WTC11 (cell line): ENCODE measurements around the gene MYOF. TPM values are rescaled to one million over a fixed set of nuclear protein-coding genes. Genes with fewer than 3 reads are reported as not detected.

ENCODE experiments used
- ATAC-seq: fragments of 200-7000 bp; cut with Tn5 transposase; 2 replicates; pipeline ENCODE4 v1.10.0; 2021; ENCODE audit warnings: mild to moderate bottlenecking, moderate library complexity
- CTCF ChIA-PET: fragments of 300-600 bp; sonication (Branson Sonifier 250); formaldehyde crosslinking; loops from one replicate; lab custom pipeline; 2021; ENCODE audit warnings: antibody characterized with exemption; lab: Charles Lee
- POLR2A ChIA-PET: fragments of 350-600 bp; sonication (Branson Sonifier 250); formaldehyde crosslinking; loops from one replicate; lab custom pipeline; 2021; ENCODE audit warnings: antibody characterized with exemption; lab: Charles Lee
- DNase-seq: peaks from one replicate; pipeline ENCODE4 v3.0.0; 2021; ENCODE audit warnings: low spot score
- H3K27ac Mint-ChIP-seq: 2 replicates; pipeline ENCODE4 v1.8.0; 2021; ENCODE audit warnings: mixed read lengths
- H3K27me3 Mint-ChIP-seq: 2 replicates; pipeline ENCODE4 v1.8.0; 2021; ENCODE audit warnings: low read depth, mild to moderate bottlenecking, moderate library complexity, mixed read lengths
- H3K36me3 Mint-ChIP-seq: 2 replicates; pipeline ENCODE4 v1.8.0; 2021; ENCODE audit warnings: mixed read lengths
- H3K4me1 Mint-ChIP-seq: 2 replicates; pipeline ENCODE4 v1.8.0; 2022; ENCODE audit warnings: mixed read lengths
- H3K4me3 Mint-ChIP-seq: 2 replicates; pipeline ENCODE4 v1.8.0; 2021; ENCODE audit warnings: mild to moderate bottlenecking, moderate library complexity, mixed read lengths
- H3K9me3 Mint-ChIP-seq: 2 replicates; pipeline ENCODE4 v1.8.0; 2021; ENCODE audit warnings: mixed read lengths
- ATF1 ChIP-seq: sonication (generic); formaldehyde crosslinking; IDR thresholded peaks from 2 replicates; pipeline ENCODE4 v1.8.1; 2023; ENCODE audit warnings: mild to moderate bottlenecking, moderate library complexity, missing genetic modification reagents
- ELF4 ChIP-seq: sonication (generic); formaldehyde crosslinking; IDR thresholded peaks from 2 replicates; pipeline ENCODE4 v1.8.1; 2022; ENCODE audit warnings: low read depth, mild to moderate bottlenecking, moderate library complexity, missing genetic modification reagents
- EMX1 ChIP-seq: fragments of 250-450 bp; sonication (Bioruptor Pico); IDR thresholded peaks from 2 replicates; pipeline ENCODE4 v1.8.0; 2021; ENCODE audit warnings: mild to moderate bottlenecking
- FOXJ3 ChIP-seq: sonication (generic); formaldehyde crosslinking; IDR thresholded peaks from 2 replicates; pipeline ENCODE4 v1.9.0; 2021; ENCODE audit warnings: missing genetic modification reagents, mild to moderate bottlenecking, borderline replicate concordance
- GABPB1 ChIP-seq: sonication (generic); formaldehyde crosslinking; IDR thresholded peaks from 2 replicates; pipeline ENCODE4 v1.8.1; 2023; ENCODE audit warnings: mild to moderate bottlenecking, missing genetic modification reagents
- JUN ChIP-seq: sonication (generic); formaldehyde crosslinking; IDR thresholded peaks from 2 replicates; pipeline ENCODE4 v1.8.0; 2023; ENCODE audit warnings: mild to moderate bottlenecking, missing genetic modification reagents
- NFATC4 ChIP-seq: fragments of 250-450 bp; sonication (Bioruptor Pico); IDR thresholded peaks from 2 replicates; pipeline ENCODE4 v1.9.0; 2021; ENCODE audit warnings: mild to moderate bottlenecking
- SOX15 ChIP-seq: fragments of 250-450 bp; sonication (Bioruptor Pico); IDR thresholded peaks from 2 replicates; pipeline ENCODE4 v1.9.0; 2021; ENCODE audit warnings: mild to moderate bottlenecking
- TCF7 ChIP-seq: sonication (generic); formaldehyde crosslinking; IDR thresholded peaks from 2 replicates; pipeline ENCODE4 v1.8.0; 2022; ENCODE audit warnings: mild to moderate bottlenecking, low read depth, missing genetic modification reagents, moderate library complexity
- TP53 ChIP-seq: sonication (generic); formaldehyde crosslinking; IDR thresholded peaks from 2 replicates; pipeline ENCODE4 v1.8.1; 2023; ENCODE audit warnings: mild to moderate bottlenecking, missing genetic modification reagents
- ZNF232 ChIP-seq: sonication (generic); formaldehyde crosslinking; IDR thresholded peaks from 2 replicates; pipeline ENCODE4 v1.8.0; 2022; ENCODE audit warnings: mild to moderate bottlenecking, missing genetic modification reagents
- ZNF263 ChIP-seq: sonication (generic); formaldehyde crosslinking; IDR thresholded peaks from 2 replicates; pipeline ENCODE4 v1.8.1; 2022; ENCODE audit warnings: low read depth, mild to moderate bottlenecking, moderate library complexity, missing genetic modification reagents
- ZNF671 ChIP-seq: fragments of 250-450 bp; sonication (Bioruptor Pico); IDR thresholded peaks from 2 replicates; pipeline ENCODE4 v1.8.0; 2021; ENCODE audit warnings: mild to moderate bottlenecking
- total RNA-seq: library from RNA; stranded (reverse); gene quantifications from 3 replicates; pipeline ENCODE4 v1.2.3, GENCODE V29; 2021
- TF ChIP-seq, protein P1 (sequence below): fragments of 250-450 bp; sonication (Bioruptor Pico); IDR thresholded peaks from 2 replicates; pipeline ENCODE4 v1.8.0; 2021; ENCODE audit warnings: mild to moderate bottlenecking
- TF ChIP-seq, protein P2 (sequence below): sonication (generic); formaldehyde crosslinking; IDR thresholded peaks from 2 replicates; pipeline ENCODE4 v1.8.1; 2022; ENCODE audit warnings: low read depth, mild to moderate bottlenecking, moderate library complexity, missing genetic modification reagents, borderline replicate concordance
- TF ChIP-seq, protein P3 (sequence below): fragments of 250-450 bp; sonication (Bioruptor Pico); IDR thresholded peaks from 2 replicates; pipeline ENCODE4 v1.9.0; 2021; ENCODE audit warnings: mild to moderate bottlenecking
- TF ChIP-seq, protein P4 (sequence below): sonication (generic); formaldehyde crosslinking; conservative IDR thresholded peaks from 2 replicates; pipeline ENCODE4 v1.8.1; 2022; ENCODE audit warnings: mild to moderate bottlenecking, missing genetic modification reagents
- TF ChIP-seq, protein P5 (sequence below): sonication (generic); formaldehyde crosslinking; IDR thresholded peaks from 2 replicates; pipeline ENCODE4 v1.8.0; 2023; ENCODE audit warnings: missing genetic modification reagents, mild to moderate bottlenecking, borderline replicate concordance

MYOF gene
- total RNA-seq, 1 experiment from 2014 or later = 1.8 TPM

DNA sequence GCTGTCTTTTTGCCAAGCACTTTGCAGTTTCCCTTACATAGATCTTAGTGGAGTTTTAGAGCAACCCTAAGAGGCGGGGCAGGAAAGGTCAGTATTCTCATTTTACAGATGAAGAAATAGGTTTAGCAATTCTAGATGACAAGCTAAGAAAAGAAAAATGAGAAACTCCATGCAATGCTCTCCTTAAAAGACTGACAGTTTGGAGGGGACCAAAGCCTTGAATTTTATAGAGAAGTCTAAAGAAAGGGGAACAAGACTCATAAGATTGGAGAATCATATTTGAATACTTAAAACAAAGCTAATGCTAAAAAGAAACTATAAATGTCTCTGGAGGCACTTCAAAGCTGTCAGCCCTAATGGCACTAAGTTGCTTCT is 33.9 kb upstream of the MYOF start (continued):
- TF ChIP-seq ELF4 (CRISPR knock-in tag) (no peak), TCF7 (CRISPR knock-in tag) (no peak), ZNF671 (CRISPR knock-in tag) (no peak), GABPB1 (CRISPR knock-in tag) (no peak), NFATC4 (no peak)
- TF ChIP-seq, protein P1, sequence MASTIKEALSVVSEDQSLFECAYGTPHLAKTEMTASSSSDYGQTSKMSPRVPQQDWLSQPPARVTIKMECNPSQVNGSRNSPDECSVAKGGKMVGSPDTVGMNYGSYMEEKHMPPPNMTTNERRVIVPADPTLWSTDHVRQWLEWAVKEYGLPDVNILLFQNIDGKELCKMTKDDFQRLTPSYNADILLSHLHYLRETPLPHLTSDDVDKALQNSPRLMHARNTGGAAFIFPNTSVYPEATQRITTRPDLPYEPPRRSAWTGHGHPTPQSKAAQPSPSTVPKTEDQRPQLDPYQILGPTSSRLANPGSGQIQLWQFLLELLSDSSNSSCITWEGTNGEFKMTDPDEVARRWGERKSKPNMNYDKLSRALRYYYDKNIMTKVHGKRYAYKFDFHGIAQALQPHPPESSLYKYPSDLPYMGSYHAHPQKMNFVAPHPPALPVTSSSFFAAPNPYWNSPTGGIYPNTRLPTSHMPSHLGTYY (CRISPR knock-in tag) = no peak
- TF ChIP-seq, protein P2, sequence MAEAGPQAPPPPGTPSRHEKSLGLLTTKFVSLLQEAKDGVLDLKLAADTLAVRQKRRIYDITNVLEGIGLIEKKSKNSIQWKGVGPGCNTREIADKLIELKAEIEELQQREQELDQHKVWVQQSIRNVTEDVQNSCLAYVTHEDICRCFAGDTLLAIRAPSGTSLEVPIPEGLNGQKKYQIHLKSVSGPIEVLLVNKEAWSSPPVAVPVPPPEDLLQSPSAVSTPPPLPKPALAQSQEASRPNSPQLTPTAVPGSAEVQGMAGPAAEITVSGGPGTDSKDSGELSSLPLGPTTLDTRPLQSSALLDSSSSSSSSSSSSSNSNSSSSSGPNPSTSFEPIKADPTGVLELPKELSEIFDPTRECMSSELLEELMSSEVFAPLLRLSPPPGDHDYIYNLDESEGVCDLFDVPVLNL = no peak
- TF ChIP-seq, all 79 proteins: peak for 0

DNA sequence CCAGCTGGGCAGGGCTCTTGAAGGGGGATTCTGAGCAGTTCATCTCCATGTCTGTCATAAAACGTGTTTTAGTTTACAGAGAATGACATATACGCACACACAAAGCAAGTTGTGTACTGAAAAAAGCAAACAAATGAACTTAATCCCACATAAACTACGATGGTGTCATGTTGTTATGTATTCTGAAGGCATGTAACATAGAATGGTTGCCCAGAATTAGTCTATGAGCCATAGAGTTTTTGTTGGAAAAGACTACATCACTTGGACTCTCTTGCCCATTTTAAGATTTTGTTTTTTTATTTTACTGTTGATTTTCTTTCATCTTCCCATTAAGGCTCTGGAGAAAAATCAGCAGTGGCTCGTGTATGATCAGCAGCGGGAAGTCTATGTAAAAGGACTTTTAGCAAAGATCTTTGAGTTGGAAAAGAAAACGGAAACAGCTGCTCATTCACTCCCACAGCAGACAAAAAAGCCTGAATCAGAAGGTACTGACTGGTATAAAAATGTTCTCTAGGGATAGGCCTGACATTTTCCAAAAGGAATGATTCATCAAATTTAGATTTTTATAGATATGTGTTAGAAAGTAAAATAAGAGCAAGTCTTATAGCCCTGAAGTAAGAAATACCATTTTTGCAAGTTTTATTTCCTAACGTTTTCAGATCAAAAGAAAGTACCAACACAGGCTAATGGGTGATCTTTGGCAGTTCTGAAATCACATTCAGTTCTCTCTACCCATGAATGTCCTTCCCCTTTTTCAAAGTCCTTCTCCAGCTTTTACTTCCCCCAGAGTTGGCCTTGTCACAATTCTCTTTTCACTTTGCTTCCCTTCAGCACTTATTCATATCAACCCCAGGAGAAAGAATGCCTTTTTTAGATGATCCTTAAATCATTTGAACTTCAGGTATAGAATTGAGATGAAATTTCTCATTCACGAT is 33.2 kb upstream of the MYOF start:
- no peak for ATAC-seq
- CTCF ChIA-PET = no interaction called here
- peaks cover 55% of the 10 kb centered on the region for H3K36me3 Mint-ChIP-seq

DNA sequence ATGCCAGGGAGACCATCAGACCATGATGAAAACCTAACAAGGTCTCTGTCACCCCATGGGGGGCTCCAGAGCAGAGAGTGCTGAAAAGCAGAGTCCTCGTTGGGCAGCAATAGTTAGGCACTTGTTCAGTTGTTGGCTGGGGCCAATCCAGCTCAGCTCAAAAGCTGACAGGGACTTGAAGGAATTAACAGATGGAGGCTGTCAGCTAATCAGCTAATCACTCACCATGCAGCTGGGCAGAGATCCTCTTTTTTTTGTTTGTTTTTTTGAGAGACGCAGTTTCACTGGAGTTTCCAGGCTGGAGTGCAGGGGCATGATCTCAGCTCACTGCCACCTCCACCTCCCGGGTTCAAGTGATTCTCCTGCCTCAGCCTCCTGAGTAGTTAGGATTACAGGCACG is 32.4 kb upstream of the MYOF start:
- TF ChIP-seq FOXJ3 (no peak), ATF1 (no peak), TP53 (no peak), ZNF232 (CRISPR knock-in tag) (no peak), EMX1 (CRISPR knock-in tag) (no peak), SOX15 (CRISPR knock-in tag) (no peak)
- TF ChIP-seq, protein P3, sequence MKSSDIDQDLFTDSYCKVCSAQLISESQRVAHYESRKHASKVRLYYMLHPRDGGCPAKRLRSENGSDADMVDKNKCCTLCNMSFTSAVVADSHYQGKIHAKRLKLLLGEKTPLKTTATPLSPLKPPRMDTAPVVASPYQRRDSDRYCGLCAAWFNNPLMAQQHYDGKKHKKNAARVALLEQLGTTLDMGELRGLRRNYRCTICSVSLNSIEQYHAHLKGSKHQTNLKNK (CRISPR knock-in tag) = no peak
- TF ChIP-seq, protein P4, sequence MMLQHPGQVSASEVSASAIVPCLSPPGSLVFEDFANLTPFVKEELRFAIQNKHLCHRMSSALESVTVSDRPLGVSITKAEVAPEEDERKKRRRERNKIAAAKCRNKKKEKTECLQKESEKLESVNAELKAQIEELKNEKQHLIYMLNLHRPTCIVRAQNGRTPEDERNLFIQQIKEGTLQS = no peak
- TF ChIP-seq, protein P5, sequence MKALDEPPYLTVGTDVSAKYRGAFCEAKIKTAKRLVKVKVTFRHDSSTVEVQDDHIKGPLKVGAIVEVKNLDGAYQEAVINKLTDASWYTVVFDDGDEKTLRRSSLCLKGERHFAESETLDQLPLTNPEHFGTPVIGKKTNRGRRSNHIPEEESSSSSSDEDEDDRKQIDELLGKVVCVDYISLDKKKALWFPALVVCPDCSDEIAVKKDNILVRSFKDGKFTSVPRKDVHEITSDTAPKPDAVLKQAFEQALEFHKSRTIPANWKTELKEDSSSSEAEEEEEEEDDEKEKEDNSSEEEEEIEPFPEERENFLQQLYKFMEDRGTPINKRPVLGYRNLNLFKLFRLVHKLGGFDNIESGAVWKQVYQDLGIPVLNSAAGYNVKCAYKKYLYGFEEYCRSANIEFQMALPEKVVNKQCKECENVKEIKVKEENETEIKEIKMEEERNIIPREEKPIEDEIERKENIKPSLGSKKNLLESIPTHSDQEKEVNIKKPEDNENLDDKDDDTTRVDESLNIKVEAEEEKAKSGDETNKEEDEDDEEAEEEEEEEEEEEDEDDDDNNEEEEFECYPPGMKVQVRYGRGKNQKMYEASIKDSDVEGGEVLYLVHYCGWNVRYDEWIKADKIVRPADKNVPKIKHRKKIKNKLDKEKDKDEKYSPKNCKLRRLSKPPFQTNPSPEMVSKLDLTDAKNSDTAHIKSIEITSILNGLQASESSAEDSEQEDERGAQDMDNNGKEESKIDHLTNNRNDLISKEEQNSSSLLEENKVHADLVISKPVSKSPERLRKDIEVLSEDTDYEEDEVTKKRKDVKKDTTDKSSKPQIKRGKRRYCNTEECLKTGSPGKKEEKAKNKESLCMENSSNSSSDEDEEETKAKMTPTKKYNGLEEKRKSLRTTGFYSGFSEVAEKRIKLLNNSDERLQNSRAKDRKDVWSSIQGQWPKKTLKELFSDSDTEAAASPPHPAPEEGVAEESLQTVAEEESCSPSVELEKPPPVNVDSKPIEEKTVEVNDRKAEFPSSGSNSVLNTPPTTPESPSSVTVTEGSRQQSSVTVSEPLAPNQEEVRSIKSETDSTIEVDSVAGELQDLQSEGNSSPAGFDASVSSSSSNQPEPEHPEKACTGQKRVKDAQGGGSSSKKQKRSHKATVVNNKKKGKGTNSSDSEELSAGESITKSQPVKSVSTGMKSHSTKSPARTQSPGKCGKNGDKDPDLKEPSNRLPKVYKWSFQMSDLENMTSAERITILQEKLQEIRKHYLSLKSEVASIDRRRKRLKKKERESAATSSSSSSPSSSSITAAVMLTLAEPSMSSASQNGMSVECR = no peak
- Mint-ChIP-seq H3K4me3 (no peak overlapping the region), H3K27me3 (no peaks in the 10 kb centered on the region), H3K36me3 (peaks cover 47% of the 10 kb centered on the region), H3K9me3 (peaks cover 6% of the 10 kb centered on the region), H3K27ac (no peak overlapping the region), H3K4me1 (peaks cover 5% of the 10 kb centered on the region)
- POLR2A ChIA-PET = no interaction called here
- DNase-seq (no peak), ATAC-seq (no peak)
- CTCF ChIA-PET = interaction anchor here (2.3 to 6.8 kb wide), 2 partner anchors 32 to 138 kb away, joined by 10 to 67 read pairs; partner anchors contain the start of gene MYOF

More for the DNA sequence above, 33.2 kb upstream of the MYOF start:
- DNase-seq = no peak
- no peak overlapping the region for H3K4me3 Mint-ChIP-seq
- POLR2A ChIA-PET = no interaction called here
- H3K27me3 Mint-ChIP-seq = no peaks in the 10 kb centered on the region
- peaks cover 5% of the 10 kb centered on the region for H3K4me1 Mint-ChIP-seq
- TF ChIP-seq SOX15 (CRISPR knock-in tag) (no peak), JUN (no peak), ZNF263 (no peak), FOXJ3 (no peak)
- TF ChIP-seq, protein P4 = no peak
- TF ChIP-seq, all 79 proteins: peak for 0
- H3K27ac Mint-ChIP-seq = no peak overlapping the region
- H3K9me3 Mint-ChIP-seq = peaks cover 11% of the 10 kb centered on the region
